Left lung (tissue), 10 donors: ENCODE results near the gene SLC2A11. TPM values are rescaled to one million over a fixed set of nuclear protein-coding genes. Genes with fewer than 3 reads are reported as not detected.

Experiments
- ATAC-seq: fragments of 200-7000 bp; cut with Tn5 transposase; one replicate; pipeline ENCODE4 v1.9.1; 2020; ENCODE audit warnings: moderate library complexity
- DNase-seq, 4 donors: peaks; one replicate each; pipeline ENCODE4 v3.0.0-alpha.2; 2013 to 2020
- H3K27ac ChIP-seq, 2 donors: fragments of 200-600 bp; sonication (generic) in 1 of 2; one replicate each; pipeline versions ENCODE4 v1.5.0 to v1.8.0; 2020 to 2021
- H3K27me3 ChIP-seq, 2 donors: fragments of 200-600 bp; sonication (generic) in 1 of 2; one replicate each; pipeline versions ENCODE4 v1.5.0 to v1.8.0; 2020 to 2021
- H3K36me3 ChIP-seq, 2 donors: fragments of 200-600 bp; sonication (generic) in 1 of 2; one replicate each; pipeline versions ENCODE4 v1.5.0 to v1.8.0; 2020 to 2021
- H3K4me1 ChIP-seq, 2 donors: fragments of 200-600 bp; one replicate each; pipeline ENCODE4 v1.8.0; 2021
- H3K4me3 ChIP-seq, 2 donors: fragments of 200-600 bp; sonication (generic) in 1 of 2; one replicate each; pipeline versions ENCODE4 v1.5.0 to v1.8.0; 2020 to 2021; ENCODE audit warnings: mild to moderate bottlenecking in 1 of 2
- H3K9me3 ChIP-seq, 2 donors: fragments of 200-600 bp; sonication (generic) in 1 of 2; one replicate each; pipeline versions ENCODE4 v1.5.0 to v1.8.0; 2020 to 2021
- intact Hi-C, 2 donors: fragments of 100-400 bp; cut with DNase I; formaldehyde crosslinking; loops; one replicate each; pipeline versions ENCODE4 v1.11.2 to v1.14.2; 2022
- polyA plus RNA-seq, 6 donors: library from polyadenylated mRNA; unstranded; fragments of 120-200 nt; gene quantifications; one replicate each; pipeline ENCODE4 v1.2.1, GENCODE V29; 2013; ENCODE audit not compliant: insufficient read length in 6 of 6
- total RNA-seq, 2 donors: library from RNA; stranded (reverse); fragmentation: NEBNext Ultra II Directional; extraction: Animal tissue kit (Norgen Biotek cat#: 25700); gene quantifications; one replicate each; pipeline ENCODE4 v1.2.1, GENCODE V29; 2021
- TF ChIP-seq, protein P1 (sequence below), 2 donors: fragments of 200-600 bp; sonication (generic) in 1 of 2; IDR thresholded peaks; one replicate each; pipeline versions ENCODE4 v1.5.0 to v1.8.0; 2021; ENCODE audit warnings: antibody characterized with exemption in 2 of 2
- donor health status: DM: no; HTN: yes; CAD: no.
- donor health status: DM: no; HTN: no; CAD: no.

Gene SLC2A11
- total and polyA plus RNA-seq, 8 donors: 9.9 to 26.7 (median 18.9) TPM

DNA sequence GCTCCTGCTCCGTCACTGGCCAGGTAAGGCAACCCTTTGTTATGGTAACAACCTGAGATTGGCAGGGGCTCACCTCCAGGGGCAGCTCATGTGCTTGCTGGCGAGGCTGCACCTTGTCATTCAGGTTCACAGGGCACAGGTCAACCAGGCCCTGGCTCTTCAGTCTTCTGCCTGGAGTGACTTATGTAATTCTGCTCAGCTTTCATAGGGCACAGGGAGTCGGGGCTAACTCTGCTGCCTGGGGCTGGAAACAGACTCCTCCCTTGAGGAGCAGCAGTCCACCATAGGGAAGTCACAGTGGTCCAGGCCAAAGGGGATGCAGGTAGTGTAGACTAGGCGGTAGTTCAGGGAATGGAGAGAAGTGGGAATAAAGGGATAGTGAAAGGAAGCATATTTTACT, 35.0 kb downstream of the SLC2A11 start:
- intact Hi-C loops: no loop called here

DNA sequence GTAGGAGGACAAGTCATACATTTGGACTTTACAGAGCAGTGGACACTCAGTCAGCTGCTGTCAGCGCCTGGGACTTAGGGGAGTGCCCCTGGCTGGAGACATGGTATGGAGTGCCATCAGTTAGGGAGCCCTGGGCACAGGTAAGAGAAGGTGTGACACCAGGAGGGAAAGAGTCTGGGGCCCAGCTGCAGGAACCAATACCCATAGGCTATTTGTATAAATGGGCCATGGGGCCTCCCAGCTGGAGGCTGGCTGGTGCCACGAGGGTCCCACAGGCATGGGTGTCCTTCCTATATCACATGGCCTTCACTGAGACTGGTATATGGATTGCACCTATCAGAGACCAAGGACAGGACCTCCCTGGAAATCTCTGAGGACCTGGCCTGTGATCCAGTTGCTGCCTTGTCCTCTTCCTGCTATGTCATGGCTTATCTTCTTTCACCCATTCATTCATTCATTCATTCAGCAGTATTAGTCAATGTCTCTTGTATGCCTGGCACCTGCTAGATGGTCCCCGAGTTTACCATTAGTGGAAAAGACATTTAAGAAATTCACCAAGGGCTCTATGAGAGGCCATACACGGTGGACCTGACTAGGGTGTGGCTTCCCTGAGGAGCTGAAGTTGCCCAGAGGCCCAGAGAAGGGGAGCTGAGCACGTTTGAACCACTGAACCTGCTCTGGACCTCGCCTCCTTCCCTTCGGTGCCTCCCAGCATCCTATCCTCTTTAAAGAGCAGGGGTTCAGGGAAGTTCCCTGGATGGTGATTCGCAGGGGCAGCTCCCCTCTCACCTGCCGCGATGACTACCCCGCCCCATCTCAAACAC, 35.7 kb downstream of the SLC2A11 start:
- DNase-seq: peak in 2 of 4 donors; percentile 17 to 32
- intact Hi-C loops: no loop called here
- Histone ChIP-seq H3K27me3 (no peaks in the 10 kb centered on the region), H3K4me1 (peaks cover 8 to 24% of the 10 kb centered on the region in 2 donors), H3K9me3 (no peaks in the 10 kb centered on the region), H3K36me3 (peaks cover 0 to 24% of the 10 kb centered on the region in 2 donors), H3K27ac (peak overlapping the region; percentile 87 to 92), H3K4me3 (peak overlapping the region; percentile 68 to 86)
- TF ChIP-seq, protein P1, sequence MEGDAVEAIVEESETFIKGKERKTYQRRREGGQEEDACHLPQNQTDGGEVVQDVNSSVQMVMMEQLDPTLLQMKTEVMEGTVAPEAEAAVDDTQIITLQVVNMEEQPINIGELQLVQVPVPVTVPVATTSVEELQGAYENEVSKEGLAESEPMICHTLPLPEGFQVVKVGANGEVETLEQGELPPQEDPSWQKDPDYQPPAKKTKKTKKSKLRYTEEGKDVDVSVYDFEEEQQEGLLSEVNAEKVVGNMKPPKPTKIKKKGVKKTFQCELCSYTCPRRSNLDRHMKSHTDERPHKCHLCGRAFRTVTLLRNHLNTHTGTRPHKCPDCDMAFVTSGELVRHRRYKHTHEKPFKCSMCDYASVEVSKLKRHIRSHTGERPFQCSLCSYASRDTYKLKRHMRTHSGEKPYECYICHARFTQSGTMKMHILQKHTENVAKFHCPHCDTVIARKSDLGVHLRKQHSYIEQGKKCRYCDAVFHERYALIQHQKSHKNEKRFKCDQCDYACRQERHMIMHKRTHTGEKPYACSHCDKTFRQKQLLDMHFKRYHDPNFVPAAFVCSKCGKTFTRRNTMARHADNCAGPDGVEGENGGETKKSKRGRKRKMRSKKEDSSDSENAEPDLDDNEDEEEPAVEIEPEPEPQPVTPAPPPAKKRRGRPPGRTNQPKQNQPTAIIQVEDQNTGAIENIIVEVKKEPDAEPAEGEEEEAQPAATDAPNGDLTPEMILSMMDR (IDR thresholded peaks at IDR 0.05): no peak
- peak; percentile 1 for ATAC-seq

More for the DNA sequence above, 35.0 kb downstream of the SLC2A11 start:
- H3K4me3 ChIP-seq: no peak overlapping the region
- DNase-seq (no peak), ATAC-seq (no peak)
- no peaks in the 10 kb centered on the region for H3K9me3 ChIP-seq
- H3K36me3 ChIP-seq: peaks cover 0 to 21% of the 10 kb centered on the region in 2 donors
- no peak overlapping the region for H3K27ac ChIP-seq
- TF ChIP-seq, protein P1 (IDR thresholded peaks at IDR 0.05): no peak
- H3K27me3 ChIP-seq: no peaks in the 10 kb centered on the region
- H3K4me1 ChIP-seq: peaks cover 10 to 20% of the 10 kb centered on the region in 2 donors

DNA sequence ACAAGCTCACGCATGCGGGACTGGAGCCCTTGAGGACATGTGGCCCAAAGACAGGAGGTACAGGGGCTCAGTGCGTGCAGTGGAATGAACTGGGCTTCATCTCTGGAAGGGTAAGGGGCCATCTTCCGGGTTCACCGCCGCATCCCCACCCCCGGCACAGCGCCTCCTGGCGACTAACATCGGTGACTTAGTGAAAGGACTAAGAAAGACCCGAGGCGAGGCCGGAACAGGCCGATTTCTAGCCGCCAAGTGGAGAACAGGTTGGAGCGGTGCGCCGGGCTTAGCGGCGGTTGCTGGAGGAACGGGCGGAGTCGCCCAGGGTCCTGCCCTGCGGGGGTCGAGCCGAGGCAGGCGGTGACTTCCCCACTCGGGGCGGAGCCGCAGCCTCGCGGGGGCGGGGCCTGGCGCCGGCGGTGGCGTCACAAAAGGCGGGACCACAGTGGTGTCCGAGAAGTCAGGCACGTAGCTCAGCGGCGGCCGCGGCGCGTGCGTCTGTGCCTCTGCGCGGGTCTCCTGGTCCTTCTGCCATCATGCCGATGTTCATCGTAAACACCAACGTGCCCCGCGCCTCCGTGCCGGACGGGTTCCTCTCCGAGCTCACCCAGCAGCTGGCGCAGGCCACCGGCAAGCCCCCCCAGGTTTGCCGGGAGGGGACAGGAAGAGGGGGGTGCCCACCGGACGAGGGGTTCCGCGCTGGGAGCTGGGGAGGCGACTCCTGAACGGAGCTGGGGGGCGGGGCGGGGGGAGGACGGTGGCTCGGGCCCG, 36.5 kb downstream of the SLC2A11 start, which contains the start of gene MIF:
Gene MIF, plus strand, starts transcription at position 439 of the 765 bp plus-strand sequence. Its CDS starts 92 bp downstream, at position 531.
- H3K36me3 ChIP-seq: peaks cover 0 to 26% of the 10 kb centered on the region in 2 donors
- TF ChIP-seq, protein P1 (IDR thresholded peaks at IDR 0.05): peak; percentile 43 to 79
- peak; percentile 96 for ATAC-seq
- peaks cover 5 to 24% of the 10 kb centered on the region in 2 donors for H3K4me1 ChIP-seq
- peak; percentile 89 to 100 (median 96) for DNase-seq
- intact Hi-C loops: no loop called here
- no peaks in the 10 kb centered on the region for H3K27me3 ChIP-seq
- H3K4me3 ChIP-seq: peak within 1 kb of the TSS; percentile 68 to 86
- no peaks in the 10 kb centered on the region for H3K9me3 ChIP-seq
- H3K27ac ChIP-seq: peak within 1 kb of the TSS; percentile 87 to 92

DNA sequence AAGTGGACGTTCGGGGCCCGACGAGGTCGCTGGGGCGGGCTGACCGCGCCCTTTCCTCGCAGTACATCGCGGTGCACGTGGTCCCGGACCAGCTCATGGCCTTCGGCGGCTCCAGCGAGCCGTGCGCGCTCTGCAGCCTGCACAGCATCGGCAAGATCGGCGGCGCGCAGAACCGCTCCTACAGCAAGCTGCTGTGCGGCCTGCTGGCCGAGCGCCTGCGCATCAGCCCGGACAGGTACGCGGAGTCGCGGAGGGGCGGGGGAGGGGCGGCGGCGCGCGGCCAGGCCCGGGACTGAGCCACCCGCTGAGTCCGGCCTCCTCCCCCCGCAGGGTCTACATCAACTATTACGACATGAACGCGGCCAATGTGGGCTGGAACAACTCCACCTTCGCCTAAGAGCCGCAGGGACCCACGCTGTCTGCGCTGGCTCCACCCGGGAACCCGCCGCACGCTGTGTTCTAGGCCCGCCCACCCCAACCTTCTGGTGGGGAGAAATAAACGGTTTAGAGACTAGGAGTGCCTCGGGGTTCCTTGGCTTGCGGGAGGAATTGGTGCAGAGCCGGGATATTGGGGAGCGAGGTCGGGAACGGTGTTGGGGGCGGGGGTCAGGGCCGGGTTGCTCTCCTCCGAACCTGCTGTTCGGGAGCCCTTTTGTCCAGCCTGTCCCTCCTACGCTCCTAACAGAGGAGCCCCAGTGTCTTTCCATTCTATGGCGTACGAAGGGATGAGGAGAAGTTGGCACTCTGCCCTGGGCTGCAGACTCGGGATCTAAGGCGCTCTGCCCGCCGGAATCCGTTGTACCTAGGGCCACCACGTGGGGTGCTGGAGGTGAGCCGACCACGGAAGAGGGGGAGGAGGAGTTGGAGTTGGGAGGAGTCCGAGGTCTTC, 37.3 kb downstream of the SLC2A11 start:
- H3K27ac ChIP-seq: peak overlapping the region; percentile 87 to 92
- no peaks in the 10 kb centered on the region for H3K9me3 ChIP-seq
- peaks cover 5 to 24% of the 10 kb centered on the region in 2 donors for H3K4me1 ChIP-seq
- H3K4me3 ChIP-seq: peak overlapping the region; percentile 68 to 86
- peak; percentile 76 for ATAC-seq
- peaks cover 0 to 26% of the 10 kb centered on the region in 2 donors for H3K36me3 ChIP-seq
- peak; percentile 72 to 91 (median 80) for DNase-seq
- TF ChIP-seq, protein P1 (IDR thresholded peaks at IDR 0.05): peak in 1 of 2 donors; percentile 20
- intact Hi-C loops: no loop called here
- H3K27me3 ChIP-seq: no peaks in the 10 kb centered on the region
